WI38 (cell line): ENCODE measurements around the gene MFRP.

Experiments
- H3K4me3 ChIP-seq: 2 replicates; pipeline ENCODE4 v1.5.1; 2011; ENCODE audit warnings: low read depth, mild to moderate bottlenecking, control low read depth, low read length
- CTCF ChIP-seq: IDR thresholded peaks from 2 replicates; pipeline ENCODE4 v1.5.1; 2012; ENCODE audit warnings: low read depth, mild to moderate bottlenecking, control low read depth, low read length

Gene MFRP

GRCh38 chr11:119332111-119332765 lies 14.3 kb downstream of the MFRP start:
- TF ChIP-seq CTCF: no peak
- H3K4me3 ChIP-seq: no peak overlapping the region

GRCh38 chr11:119330237-119330636 lies 16.3 kb downstream of the MFRP start:
- H3K4me3 ChIP-seq: no peak overlapping the region
- no peak for TF ChIP-seq CTCF

- TF ChIP-seq CTCF: no peak
- H3K4me3 ChIP-seq: no peak overlapping the region
These were observed 17.2 kb downstream of the MFRP start for GRCh38 chr11:119329320-119329719.

- TF ChIP-seq CTCF: no peak
- H3K4me3 ChIP-seq: no peak overlapping the region
These were observed 22.3 kb downstream of the MFRP start for GRCh38 chr11:119324189-119324588.

GRCh38 chr11:119323532-119324033 lies 22.9 kb downstream of the MFRP start:
- no peak overlapping the region for H3K4me3 ChIP-seq
- TF ChIP-seq CTCF: peak; percentile 67

GRCh38 chr11:119322921-119323531 lies 23.5 kb downstream of the MFRP start:
- no peak for TF ChIP-seq CTCF
- H3K4me3 ChIP-seq: no peak overlapping the region

- no peak for TF ChIP-seq CTCF
- no peak overlapping the region for H3K4me3 ChIP-seq
These were observed 24.2 kb downstream of the MFRP start for GRCh38 chr11:119322360-119322739.
